ENCODE data around the gene SLC4A3.

SLC4A3 gene

DNA sequence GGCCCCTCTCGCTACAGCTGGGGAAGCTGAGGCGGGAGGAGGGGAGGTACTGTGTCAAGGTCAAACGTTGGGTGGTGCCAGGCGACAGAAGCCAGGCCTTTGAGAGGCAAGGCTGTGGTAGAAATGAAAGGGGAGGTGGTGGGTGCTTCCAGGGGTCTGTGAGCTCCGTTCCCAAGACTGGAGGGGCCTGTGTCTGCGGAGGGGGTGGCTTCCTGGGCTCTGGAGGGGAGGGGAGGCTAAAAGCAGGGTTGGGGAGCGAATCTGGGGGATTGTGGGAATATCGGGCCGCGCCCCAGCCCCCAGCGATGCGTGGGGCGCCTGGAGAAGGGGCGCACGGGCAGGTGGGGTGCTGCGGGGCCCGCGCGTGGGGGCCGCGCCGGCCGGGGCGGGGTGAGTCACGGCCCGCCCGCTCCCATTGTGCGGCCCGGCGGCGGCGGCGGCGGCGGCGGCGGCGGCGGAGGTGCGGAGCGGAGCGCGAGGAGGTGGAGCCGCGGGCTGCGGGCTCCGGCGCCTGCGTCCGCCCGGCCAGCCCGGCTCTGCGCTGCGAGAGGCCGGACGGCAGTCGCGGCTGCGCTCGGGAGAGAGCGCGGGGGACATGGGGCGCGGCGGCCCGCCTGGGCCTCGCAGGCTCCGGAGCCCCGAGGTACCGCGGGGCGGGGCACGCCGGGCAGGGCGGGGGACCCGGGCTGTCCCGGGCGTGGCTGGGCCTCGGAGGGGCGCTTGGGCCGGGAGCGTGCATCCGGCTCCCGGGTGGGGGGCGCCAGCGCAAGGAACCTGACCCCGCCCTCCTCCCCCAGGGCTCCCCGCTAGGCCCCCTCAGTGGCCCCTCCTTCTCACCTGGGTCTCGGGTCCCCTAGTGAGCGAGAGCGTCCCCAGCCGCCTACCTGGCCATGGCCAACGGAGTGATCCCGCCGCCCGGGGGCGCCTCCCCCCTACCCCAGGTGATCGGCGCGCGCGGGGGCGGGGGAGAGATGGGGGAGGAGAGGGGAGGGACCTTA is at the start of gene SLC4A3:
Gene SLC4A3 (plus strand): TSS at position 528 of the 998 bp plus-strand sequence. CDS start 363 bp downstream, at position 891.
- FAIRE-seq = no peak

- no peak for FAIRE-seq
Measured at GRCh38 chr2:219578811-219579613, 48.4 kb upstream of the SLC4A3 start.

DNA sequence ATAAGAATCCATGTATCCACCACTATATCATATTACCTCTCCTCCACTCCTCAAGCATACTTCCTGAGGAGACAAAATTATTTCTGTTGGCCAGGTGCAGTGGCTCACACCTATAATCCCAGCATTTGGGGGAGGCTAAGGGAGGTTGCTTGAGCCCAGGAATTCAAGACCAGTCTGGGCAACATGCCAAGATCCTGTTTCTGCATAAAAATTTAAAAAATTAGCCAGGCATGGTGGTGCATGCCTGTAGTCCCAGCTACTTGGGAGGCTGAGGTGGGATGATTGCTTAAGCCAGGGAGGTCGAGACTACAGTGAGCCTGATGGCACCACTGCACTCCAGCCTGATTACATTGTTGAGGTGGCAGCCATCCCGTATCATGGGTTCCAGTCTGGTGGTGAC is 46.1 kb upstream of the SLC4A3 start:
- no peak for FAIRE-seq

GRCh38 chr2:219591091-219591490 is 36.3 kb upstream of the SLC4A3 start:
- no peak for FAIRE-seq

DNA sequence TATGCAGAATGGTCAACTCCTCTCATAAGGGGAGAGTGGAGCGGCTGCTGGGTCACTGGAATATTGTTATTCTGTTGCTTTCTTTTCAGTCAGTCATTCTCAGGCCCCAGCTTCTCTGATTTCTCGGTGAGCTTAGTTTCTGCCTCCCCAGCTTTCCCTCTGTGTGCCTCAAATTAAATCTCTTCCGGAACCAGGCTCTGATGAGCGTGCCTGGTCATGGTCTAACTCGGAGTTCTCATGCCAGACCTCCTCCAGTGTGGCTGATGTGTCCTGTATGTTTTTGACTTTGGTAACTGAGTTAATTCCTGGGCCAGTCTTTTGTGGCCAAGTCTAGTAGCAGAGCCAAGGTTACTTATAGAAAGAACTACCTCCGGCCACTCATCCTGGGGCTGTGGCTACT is 34.7 kb upstream of the SLC4A3 start:
- FAIRE-seq = no peak

GRCh38 chr2:219593154-219593553 is 34.3 kb upstream of the SLC4A3 start:
- no peak for FAIRE-seq

- FAIRE-seq = no peak
Measured at GRCh38 chr2:219595256-219595655, 32.2 kb upstream of the SLC4A3 start.

DNA sequence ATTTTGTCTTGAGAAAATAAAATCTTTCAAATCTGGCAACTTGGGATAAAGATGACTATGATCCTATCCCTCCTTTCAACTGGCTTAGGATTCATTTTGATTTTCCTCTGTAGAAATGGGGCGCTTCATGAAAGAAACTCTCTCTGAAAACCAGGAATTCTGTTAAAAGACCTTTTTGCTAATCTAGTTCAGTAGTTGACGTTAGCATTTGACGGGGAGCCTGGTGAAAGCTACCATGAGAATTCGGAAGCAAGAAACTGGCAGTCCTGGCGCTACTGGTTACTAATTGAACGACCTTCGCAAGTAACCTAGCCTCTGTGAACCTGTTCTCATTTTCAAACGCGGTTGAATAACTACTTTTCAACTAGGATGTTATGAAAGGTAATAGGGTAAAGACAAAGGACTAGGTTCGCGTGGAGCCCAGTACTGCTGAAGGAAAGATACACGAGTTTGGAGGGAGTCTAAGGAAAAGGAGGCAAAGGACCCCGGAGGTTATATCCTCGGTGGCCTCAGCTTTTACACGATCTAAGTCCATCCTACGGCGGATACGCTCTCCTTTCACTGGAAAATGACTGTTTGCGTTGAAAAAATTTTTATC is 30.4 kb upstream of the SLC4A3 start:
- no peak for FAIRE-seq

- peak; percentile 79 for FAIRE-seq
Measured at GRCh38 chr2:219597552-219598307, 29.7 kb upstream of the SLC4A3 start, which contains the start of gene STK11IP. Gene STK11IP (plus strand): TSS chr2:219597857. CDS start chr2:219598120, 263 bp downstream.

- FAIRE-seq = no peak
Measured at GRCh38 chr2:219598308-219599078, 28.9 kb upstream of the SLC4A3 start.

DNA sequence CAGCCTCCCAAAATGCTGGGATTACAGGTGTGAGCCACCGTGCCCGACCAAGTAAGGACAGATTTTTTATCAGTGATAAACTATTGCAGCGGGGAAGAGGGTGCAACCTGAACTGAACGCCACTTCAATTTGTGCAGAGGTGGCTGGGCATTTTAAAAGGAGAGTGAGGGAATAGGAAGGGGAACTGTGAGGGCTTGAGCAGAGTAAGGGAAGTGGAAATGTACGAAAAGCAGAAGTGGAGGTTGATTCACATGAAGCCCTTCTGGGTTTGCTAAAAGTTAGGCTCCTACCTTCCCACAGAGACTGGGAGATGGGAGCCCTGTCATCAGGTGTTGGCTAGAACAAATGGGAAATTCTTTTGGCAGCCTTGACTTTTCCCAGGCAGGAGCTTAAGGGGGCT is 23.7 kb upstream of the SLC4A3 start:
- no peak for FAIRE-seq

DNA sequence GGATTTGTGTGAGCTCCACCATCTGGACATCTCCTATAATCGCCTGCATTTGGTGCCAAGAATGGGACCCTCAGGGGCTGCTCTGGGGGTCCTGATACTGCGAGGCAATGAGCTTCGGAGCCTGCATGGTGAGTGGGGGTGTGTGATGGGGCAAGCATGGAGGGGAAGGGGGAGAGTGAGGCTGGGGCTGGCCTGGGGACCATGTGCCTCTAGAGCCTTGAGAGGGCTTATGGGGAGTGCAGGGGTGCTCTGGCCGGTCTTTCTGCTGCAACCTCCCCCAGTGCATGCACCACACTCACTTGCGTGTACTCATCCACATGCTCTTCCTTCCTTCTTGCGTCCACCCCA is 21.8 kb upstream of the SLC4A3 start:
- no peak for FAIRE-seq

DNA sequence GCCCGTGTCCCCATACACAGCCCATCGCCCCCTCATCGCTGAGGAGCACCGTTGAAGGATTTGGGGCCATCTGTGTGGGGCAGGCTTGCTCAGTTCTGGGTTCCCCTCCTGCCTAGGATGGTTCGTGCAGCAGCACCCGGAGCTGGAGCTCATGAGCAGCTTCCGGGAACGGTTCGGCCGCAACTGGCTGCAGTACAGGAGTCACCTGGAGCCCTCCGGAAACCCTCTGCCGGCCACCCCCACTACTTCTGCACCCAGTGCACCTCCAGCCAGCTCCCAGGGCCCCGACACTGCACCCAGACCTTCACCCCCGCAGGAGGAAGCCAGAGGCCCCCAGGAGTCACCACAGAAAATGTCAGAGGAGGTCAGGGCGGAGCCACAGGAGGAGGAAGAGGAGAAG is 19.5 kb upstream of the SLC4A3 start:
- no peak for FAIRE-seq

- FAIRE-seq = no peak
Measured at GRCh38 chr2:219608399-219608964, 18.9 kb upstream of the SLC4A3 start.

- no peak for FAIRE-seq
Measured at GRCh38 chr2:219609149-219609750, 18.2 kb upstream of the SLC4A3 start.

GRCh38 chr2:219611306-219611705 is 16.1 kb upstream of the SLC4A3 start:
- FAIRE-seq = no peak

- no peak for FAIRE-seq
Measured at GRCh38 chr2:219611866-219612576, 15.4 kb upstream of the SLC4A3 start.

DNA sequence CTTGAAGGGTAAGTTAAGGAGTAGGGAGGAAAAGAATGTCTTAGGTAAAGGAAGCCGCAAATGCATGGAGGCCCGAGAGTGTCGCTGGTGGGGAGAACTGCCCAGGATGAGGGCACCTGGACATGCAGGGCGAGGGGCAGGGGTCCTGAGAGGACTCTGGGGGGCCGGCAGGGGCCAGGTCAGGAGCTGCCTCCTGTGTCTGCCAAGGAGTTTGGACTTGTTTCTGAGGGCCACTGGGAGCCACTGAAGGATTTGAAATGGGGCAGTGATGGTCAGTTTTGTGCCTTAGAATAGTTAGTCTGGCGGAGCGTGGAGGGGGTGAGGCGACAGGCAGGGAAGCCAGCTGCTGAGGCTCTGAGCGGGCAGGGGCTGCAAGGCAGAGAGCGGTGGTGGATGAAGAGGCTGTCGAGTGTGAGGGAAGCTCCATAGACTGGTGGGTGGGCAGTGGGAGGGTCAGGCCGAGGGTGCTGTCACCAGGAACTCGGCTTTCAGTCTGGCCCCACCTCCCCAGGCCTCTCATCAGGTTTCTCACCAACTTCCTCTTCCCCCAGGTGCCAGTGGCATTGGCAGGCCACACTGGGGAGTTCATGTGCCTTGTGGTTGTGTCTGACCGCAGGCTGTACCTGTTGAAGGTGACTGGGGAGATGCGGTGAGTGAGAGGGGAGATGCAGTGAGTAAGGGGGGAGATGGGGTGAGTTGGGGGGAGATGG is 14.7 kb upstream of the SLC4A3 start:
- no peak for FAIRE-seq

DNA sequence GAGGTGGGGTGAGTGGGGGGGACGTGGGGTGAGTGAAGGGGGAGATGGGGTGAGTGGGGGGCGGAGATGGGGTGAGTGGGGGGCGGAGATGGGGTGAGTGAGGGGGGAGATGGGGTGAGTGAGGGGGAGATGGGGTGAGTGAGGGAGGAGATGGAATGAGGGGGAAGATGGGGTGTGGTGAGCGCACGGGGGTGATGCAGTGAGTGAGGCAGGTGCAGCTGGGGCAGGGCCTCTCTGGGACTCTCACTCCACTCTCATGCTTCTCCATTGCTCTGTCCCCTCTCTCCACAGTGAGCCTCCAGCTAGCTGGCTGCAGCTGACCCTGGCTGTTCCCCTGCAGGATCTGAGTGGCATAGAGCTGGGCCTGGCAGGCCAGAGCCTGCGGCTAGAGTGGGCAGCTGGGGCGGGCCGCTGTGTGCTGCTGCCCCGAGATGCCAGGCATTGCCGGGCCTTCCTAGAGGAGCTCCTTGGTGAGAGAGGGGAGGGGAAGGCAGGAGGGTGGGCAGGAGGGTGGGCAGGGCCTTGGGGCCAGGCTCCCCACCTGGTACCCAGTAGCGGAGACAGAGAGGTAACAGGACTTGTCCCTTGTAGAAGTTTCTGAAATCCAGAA is 13.9 kb upstream of the SLC4A3 start:
- no peak for FAIRE-seq

Data from endometrium (tissue), 2 donors.